ENCODE data around the gene PTPRA.
A peak's percentile ranks its signal among the peaks of the same experiment; 100 is the strongest.
"Not testable (repeated sequence)": the region's sequence is repeated elsewhere in the genome, so short reads cannot be mapped to it uniquely, and the experiment has no call there.

PTPRA gene

GRCh38 chr20:3051385-3052019, 178.2 kb downstream of the PTPRA start:
- Histone ChIP-seq H3K4me3 (no peak overlapping the region), H3K27ac (no peak overlapping the region)

GRCh38 chr20:3059489-3059888, 186.2 kb downstream of the PTPRA start:
- no peak overlapping the region for H3K27ac ChIP-seq

GRCh38 chr20:3064119-3064518, 190.8 kb downstream of the PTPRA start:
- H3K27ac ChIP-seq, H3K4me3 ChIP-seq: not testable (repeated sequence)

More at GRCh38 chr20:3059489-3059888, 186.2 kb downstream of the PTPRA start:
- no peak overlapping the region for H3K4me3 ChIP-seq

- H3K27ac ChIP-seq: peak overlapping the region in 6 of 21 experiments; percentile 11 to 57 (median 41)
- no peak overlapping the region for H3K4me3 ChIP-seq
These were observed 194.1 kb downstream of the PTPRA start for GRCh38 chr20:3067139-3068014.

GRCh38 chr20:3068075-3068474, 194.8 kb downstream of the PTPRA start:
- Histone ChIP-seq H3K4me3 (no peak overlapping the region), H3K27ac (peak overlapping the region in 3 of 21 experiments; percentile 6 to 29 (median 11))

GRCh38 chr20:3068986-3069900, 196.0 kb downstream of the PTPRA start:
- no peak overlapping the region for H3K4me3 ChIP-seq
- no peak overlapping the region for H3K27ac ChIP-seq

GRCh38 chr20:3070725-3071124, 197.4 kb downstream of the PTPRA start:
- H3K4me3 ChIP-seq: no peak overlapping the region
- H3K27ac ChIP-seq: no peak overlapping the region

GRCh38 chr20:3071266-3071609, 198.0 kb downstream of the PTPRA start:
- peak overlapping the region; percentile 32 to 61 (median 56) for H3K4me3 ChIP-seq
- H3K27ac ChIP-seq: peak overlapping the region in 6 of 21 experiments; percentile 43 to 83 (median 61)

GRCh38 chr20:3071610-3072529, 198.6 kb downstream of the PTPRA start, which contains the start of gene OXT:
Gene OXT, plus strand, starts transcription at chr20:3071620. Its CDS starts 36 bp downstream, at chr20:3071656.
- Histone ChIP-seq H3K27ac (peak within 1 kb of the TSS in 13 of 21 experiments; percentile 39 to 83 (median 59)), H3K4me3 (peak within 1 kb of the TSS; percentile 32 to 61 (median 56))

GRCh38 chr20:3072530-3073250, 199.4 kb downstream of the PTPRA start:
- Histone ChIP-seq H3K27ac (peak overlapping the region in 4 of 21 experiments; percentile 57 to 83 (median 66)), H3K4me3 (peak overlapping the region in 6 of 7 experiments; percentile 32 to 61 (median 54))

GRCh38 chr20:3073251-3073643, 200.0 kb downstream of the PTPRA start:
- H3K4me3 ChIP-seq, H3K27ac ChIP-seq: not testable (repeated sequence)

- Histone ChIP-seq H3K4me3 (no peak overlapping the region), H3K27ac (no peak overlapping the region)
These were observed 201.5 kb downstream of the PTPRA start for GRCh38 chr20:3074812-3075211.

- H3K4me3 ChIP-seq, H3K27ac ChIP-seq: not testable (repeated sequence)
These were observed 202.0 kb downstream of the PTPRA start for GRCh38 chr20:3075315-3075714.

GRCh38 chr20:3077618-3078134, 204.4 kb downstream of the PTPRA start:
- Histone ChIP-seq H3K4me3 (no peak overlapping the region), H3K27ac (no peak overlapping the region)

GRCh38 chr20:3080939-3081388, 207.7 kb downstream of the PTPRA start:
- Histone ChIP-seq H3K27ac (no peak overlapping the region), H3K4me3 (no peak overlapping the region)

GRCh38 chr20:3081641-3082040, 208.4 kb downstream of the PTPRA start:
- Histone ChIP-seq H3K4me3 (no peak overlapping the region), H3K27ac (no peak overlapping the region)

GRCh38 chr20:3082306-3082951, 209.1 kb downstream of the PTPRA start:
- H3K27ac ChIP-seq: no peak overlapping the region
- H3K4me3 ChIP-seq: peak overlapping the region in 6 of 7 experiments; percentile 1 to 37 (median 19)
